K562 (cell line): ENCODE results near the gene PSMC6. TPM values are rescaled to one million over a fixed set of nuclear protein-coding genes. Genes with fewer than 3 reads are reported as not detected.

ENCODE experiments used
- ATAC-seq: fragments of 200-7000 bp; cut with Tn5 transposase; 3 replicates; pipeline ENCODE4 v1.9.1; 2020; ENCODE audit warnings: moderate library complexity
- BruUV-seq: library from RNA; stranded (reverse); fragments of 400-500 nt; replicated peaks from 2 replicates; lab custom pipeline; 2021; lab: Mats Ljungman, UMichigan
- CTCF ChIA-PET: fragments of 300-600 bp; formaldehyde crosslinking; extraction: SDS; loops from one replicate; lab custom pipeline; 2021; ENCODE audit warnings: low intra/inter-chr PET ratio; lab: Yijun Ruan, JAX
- POLR2A ChIA-PET: fragments of 300-600, 350-650 bp; sonication (Branson Sonifier 250); formaldehyde crosslinking; extraction: SDS; loops from one replicate; lab custom pipeline; 2021; ENCODE audit warnings: antibody characterized with exemption, inconsistent platforms; lab: Yijun Ruan, JAX
- DNase-seq, 4 experiments: peaks; one replicate each; pipeline versions ENCODE4 v3.0.0 to v3.0.0-alpha.2; 2011 to 2018; ENCODE audit warnings: low spot score in 3 of 4, mixed read lengths in 3 of 4; ENCODE audit errors: extremely low read depth in 1 of 4
- FAIRE-seq: peaks from 2 replicates; lab custom pipeline; 2011; peaks lifted over from hg19 to GRCh38; lab: Jason Lieb, UNC
- H2AFZ ChIP-seq: 2 replicates; pipeline ENCODE4 v1.6.0; 2011; ENCODE audit warnings: low read depth, low read length, control low read depth, inconsistent platforms
- H3K27ac ChIP-seq: fragments of 200-600 bp; 3 replicates; pipeline ENCODE4 v1.8.0; 2011; ENCODE audit warnings: low read depth, mild to moderate bottlenecking, control low read depth, inconsistent platforms, low read length, moderate library complexity, mixed read lengths; ENCODE audit errors: extremely low read depth
- H3K27me3 ChIP-seq, 2 experiments: fragments of 300-600 bp in 1 of 2; 2 replicates in 1 of 2; 3 replicates in 1 of 2; pipeline versions ENCODE4 v1.6.0 to v1.8.0; 2011; ENCODE audit warnings: inconsistent platforms in 2 of 2, low read length in 2 of 2, mild to moderate bottlenecking in 1 of 2, mixed read lengths in 1 of 2, moderate library complexity in 1 of 2; ENCODE audit not compliant: control insufficient read depth in 2 of 2, insufficient read depth in 2 of 2
- H3K36me3 ChIP-seq: fragments of 300-600 bp; 3 replicates; pipeline ENCODE4 v1.8.0; 2011; ENCODE audit warnings: mild to moderate bottlenecking, low read length, inconsistent platforms; ENCODE audit not compliant: control insufficient read depth, insufficient read depth
- H3K4me1 ChIP-seq, 2 experiments: fragments of 200-600 bp in 1 of 2; replicated peaks in 1 of 2; 2 replicates in 1 of 2; 3 replicates in 1 of 2; pipeline versions ENCODE4 v1.5.1 to v1.8.0; 2011; ENCODE audit warnings: inconsistent platforms in 2 of 2, low read length in 2 of 2, mild to moderate bottlenecking in 1 of 2, mixed read lengths in 1 of 2, moderate library complexity in 1 of 2; ENCODE audit not compliant: control insufficient read depth in 2 of 2, insufficient read depth in 2 of 2
- H3K4me2 ChIP-seq: 2 replicates; pipeline ENCODE4 v1.6.1; 2011; ENCODE audit warnings: low read length, control low read depth, inconsistent platforms, mixed read lengths; ENCODE audit not compliant: insufficient read depth
- H3K4me3 ChIP-seq: fragments of 200-600 bp; sonication (generic), shearing (Covaris generic); 2 replicates; pipeline ENCODE4 v1.5.1; 2016; ENCODE audit warnings: control low read depth, inconsistent platforms
- H3K79me2 ChIP-seq: fragments of 200-600 bp; 3 replicates; pipeline ENCODE4 v1.8.0; 2011; ENCODE audit warnings: low read length, inconsistent platforms; ENCODE audit not compliant: control insufficient read depth, insufficient read depth
- H3K9ac ChIP-seq, 2 experiments: 2 replicates each; pipeline versions ENCODE4 v1.6.0 to v1.6.1; 2011; ENCODE audit warnings: low read depth in 2 of 2, low read length in 2 of 2, control low read depth in 1 of 2, inconsistent platforms in 1 of 2, mild to moderate bottlenecking in 1 of 2, mixed read lengths in 1 of 2; ENCODE audit not compliant: insufficient read depth in 1 of 2
- H3K9me1 ChIP-seq: one replicate; pipeline ENCODE4 v1.6.0; 2011; ENCODE audit warnings: inconsistent platforms, mild to moderate bottlenecking, low read length, moderate library complexity; ENCODE audit not compliant: control insufficient read depth, insufficient read depth
- H3K9me3 ChIP-seq: replicated peaks from 2 replicates; pipeline ENCODE4 v1.5.1; 2011; ENCODE audit warnings: low read depth, low read length, inconsistent platforms; ENCODE audit not compliant: control insufficient read depth, insufficient read depth
- H4K20me1 ChIP-seq: replicated peaks from 2 replicates; pipeline ENCODE4 v1.6.1; 2011; ENCODE audit warnings: low read length, inconsistent platforms, mixed read lengths; ENCODE audit not compliant: control insufficient read depth, insufficient read depth
- CSDE1 ChIP-seq, 2 experiments: fragments of 450-650 bp; IDR thresholded peaks; 2 replicates each; pipeline ENCODE4 v1.6.1; 2016; ENCODE audit warnings: mild to moderate bottlenecking in 1 of 2
- GTF2E2 ChIP-seq: fragments of 200-800 bp; sonication (Bioruptor generic); IDR thresholded peaks from 2 replicates; pipeline ENCODE4 v1.6.1; 2016; ENCODE audit warnings: missing genetic modification characterization, missing compliant biosample characterization
- RHOXF2B ChIP-seq: fragments of 250-450 bp; sonication (Bioruptor Pico); conservative IDR thresholded peaks from 2 replicates; pipeline ENCODE4 v1.5.1; 2021
- SMAD4 ChIP-seq: fragments of 250-450 bp; sonication (Bioruptor Pico); conservative IDR thresholded peaks from 2 replicates; pipeline ENCODE4 v1.8.0; 2021; ENCODE audit warnings: inconsistent platforms, mild to moderate bottlenecking, moderate library complexity
- WGBS: fragments of 100-300 bp; shearing (Covaris generic); methylation state at CpG from one replicate; pipeline ENCODE4 v1.1.6; 2016; ENCODE audit warnings: low coverage, mixed read lengths; ENCODE audit not compliant: insufficient coverage; ENCODE audit errors: missing lambda C conversion rate; 5-methylcytosine and 5-hydroxymethylcytosine counted together
- in situ Hi-C: fragments of 300-500 bp; cut with MboI; formaldehyde crosslinking; loops from 4 replicates; pipeline ENCODE4 v1.15.0; 2018; ENCODE audit warnings: inconsistent platforms, mixed read lengths
- intact Hi-C: fragments of 100-400 bp; cut with micrococcal nuclease; formaldehyde crosslinking; loops from 2 replicates; pipeline ENCODE4 v1.14.2; 2022
- polyA plus RNA-seq, 8 experiments: library from polyadenylated mRNA; depleted of rRNA in 4 of 8; stranded (reverse) in 5 of 8; unstranded in 3 of 8; fragments of >200 nt; fragmentation: Nextera tagmentation in 2 of 8; fragmentation: Illumina TruSeq in 1 of 8; extraction: Ambion mirVana in 2 of 8; extraction: Trizol in 1 of 8; gene quantifications; 2 replicates each; pipeline versions ENCODE4 v1.2.1 to v1.2.3, GENCODE V29; 2011 to 2014; ENCODE audit warnings: inconsistent platforms in 1 of 8, missing spikeins in 1 of 8
- total RNA-seq, 7 experiments: library from RNA; depleted of rRNA in 6 of 7; stranded (reverse); fragments of >200 nt in 6 of 7; fragmentation: Illumina TruSeq in 2 of 7; extraction: Trizol in 2 of 7; gene quantifications; 2 replicates each; pipeline versions ENCODE4 v1.2.1 to v1.2.3, GENCODE V29; 2011 to 2021; ENCODE audit warnings: low replicate concordance in 1 of 7
- TF ChIP-seq, protein P1 (sequence below): fragments of 250-450 bp; sonication (Bioruptor Pico); IDR thresholded peaks from 2 replicates; pipeline ENCODE4 v1.5.0; 2021; ENCODE audit warnings: mild to moderate bottlenecking, borderline replicate concordance
- TF ChIP-seq, protein P2 (sequence below): fragments of 450-650 bp; formaldehyde crosslinking; IDR thresholded peaks from 2 replicates; pipeline ENCODE4 v1.4.0; 2020; ENCODE audit warnings: mild to moderate bottlenecking, moderate library complexity
- TF ChIP-seq, protein P3 (sequence below), 2 experiments: fragments of 450-650 bp in 1 of 2; IDR thresholded peaks; 2 replicates each; pipeline ENCODE4 v1.6.1; 2011 to 2017; ENCODE audit warnings: low read depth in 2 of 2, antibody characterized with exemption in 1 of 2, borderline replicate concordance in 1 of 2, low read length in 1 of 2, mild to moderate bottlenecking in 1 of 2, mixed read lengths in 1 of 2; ENCODE audit not compliant: control insufficient read depth in 1 of 2
- TF ChIP-seq, protein P4 (sequence below): fragments of 250-450 bp; sonication (Bioruptor Pico); IDR thresholded peaks from 2 replicates; pipeline ENCODE4 v1.8.0; 2021; ENCODE audit warnings: borderline replicate concordance, mild to moderate bottlenecking, moderate library complexity; ENCODE audit not compliant: poor library complexity, severe bottlenecking

Gene PSMC6
- total and polyA plus RNA-seq, 9 of the 15 experiments (the other 6 are each of a cell fraction or from before 2014, with no cell fraction given): 91.4 to 224 (median 182) TPM

DNA sequence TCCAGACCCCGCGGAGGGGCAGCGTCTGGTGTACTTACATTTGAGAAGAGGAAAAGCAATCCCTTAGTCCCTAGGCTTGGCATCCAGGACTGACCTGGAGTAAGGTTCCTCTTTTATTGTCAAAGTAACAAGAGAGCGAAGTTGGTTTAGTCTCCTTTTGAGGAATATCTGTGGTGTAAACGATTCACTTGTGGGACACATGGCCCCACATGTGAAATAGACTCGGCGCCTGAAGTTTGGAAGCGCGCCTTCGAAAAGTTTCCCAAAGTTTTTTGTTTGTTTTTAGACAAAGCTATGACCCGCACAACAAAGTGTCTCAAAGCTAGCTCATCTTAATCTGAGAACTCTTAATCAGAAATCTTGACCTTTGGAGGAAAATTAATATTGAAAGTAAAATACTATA is 23.7 kb downstream of the PSMC6 start:
- BruUV-seq: no TSS peak
- ChIA-PET POLR2A (no interaction called here), CTCF (no interaction called here)
- 4% methylated on average over 8 of the region's 11 CpGs for WGBS
- no peaks in the 10 kb centered on the region for H3K27me3 ChIP-seq
- peaks cover 49% of the 10 kb centered on the region for H3K79me2 ChIP-seq
- H3K4me3 ChIP-seq: peak overlapping the region; percentile 99
- ATAC-seq: no peak
- H3K4me1 ChIP-seq: peaks cover 0 to 14% of the 10 kb centered on the region in 2 experiments; a peak in 4 of 5 replicates
- FAIRE-seq: no peak
- no peaks in the 10 kb centered on the region for H3K9me3 ChIP-seq
- no peaks in the 10 kb centered on the region for H3K9me1 ChIP-seq
- H3K27ac ChIP-seq: peak overlapping the region; percentile 89
- peak overlapping the region; percentile 86 to 99 for H3K9ac ChIP-seq
- H4K20me1 ChIP-seq: no peaks in the 10 kb centered on the region
- intact Hi-C loops (loop anchor here (5.0 kb wide), 1 partner anchor 52 kb away; no protein-coding TSS in a partner anchor), in situ Hi-C loops (no loop called here)
- H3K36me3 ChIP-seq: peaks cover 39% of the 10 kb centered on the region; the same call in 1 of the 3 replicates
- H2AFZ ChIP-seq: peak overlapping the region; percentile 90
- H3K4me2 ChIP-seq: peak overlapping the region; percentile 88
- DNase-seq: peak in 1 of 4 experiments; percentile 49
- TF ChIP-seq, protein P1, sequence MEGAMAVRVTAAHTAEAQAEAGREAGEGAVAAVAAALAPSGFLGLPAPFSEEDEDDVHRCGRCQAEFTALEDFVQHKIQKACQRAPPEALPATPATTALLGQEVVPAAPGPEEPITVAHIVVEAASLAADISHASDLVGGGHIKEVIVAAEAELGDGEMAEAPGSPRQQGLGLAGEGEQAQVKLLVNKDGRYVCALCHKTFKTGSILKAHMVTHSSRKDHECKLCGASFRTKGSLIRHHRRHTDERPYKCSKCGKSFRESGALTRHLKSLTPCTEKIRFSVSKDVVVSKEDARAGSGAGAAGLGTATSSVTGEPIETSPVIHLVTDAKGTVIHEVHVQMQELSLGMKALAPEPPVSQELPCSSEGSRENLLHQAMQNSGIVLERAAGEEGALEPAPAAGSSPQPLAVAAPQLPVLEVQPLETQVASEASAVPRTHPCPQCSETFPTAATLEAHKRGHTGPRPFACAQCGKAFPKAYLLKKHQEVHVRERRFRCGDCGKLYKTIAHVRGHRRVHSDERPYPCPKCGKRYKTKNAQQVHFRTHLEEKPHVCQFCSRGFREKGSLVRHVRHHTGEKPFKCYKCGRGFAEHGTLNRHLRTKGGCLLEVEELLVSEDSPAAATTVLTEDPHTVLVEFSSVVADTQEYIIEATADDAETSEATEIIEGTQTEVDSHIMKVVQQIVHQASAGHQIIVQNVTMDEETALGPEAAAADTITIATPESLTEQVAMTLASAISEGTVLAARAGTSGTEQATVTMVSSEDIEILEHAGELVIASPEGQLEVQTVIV (CRISPR knock-in tag): no peak
- TF ChIP-seq, protein P2, sequence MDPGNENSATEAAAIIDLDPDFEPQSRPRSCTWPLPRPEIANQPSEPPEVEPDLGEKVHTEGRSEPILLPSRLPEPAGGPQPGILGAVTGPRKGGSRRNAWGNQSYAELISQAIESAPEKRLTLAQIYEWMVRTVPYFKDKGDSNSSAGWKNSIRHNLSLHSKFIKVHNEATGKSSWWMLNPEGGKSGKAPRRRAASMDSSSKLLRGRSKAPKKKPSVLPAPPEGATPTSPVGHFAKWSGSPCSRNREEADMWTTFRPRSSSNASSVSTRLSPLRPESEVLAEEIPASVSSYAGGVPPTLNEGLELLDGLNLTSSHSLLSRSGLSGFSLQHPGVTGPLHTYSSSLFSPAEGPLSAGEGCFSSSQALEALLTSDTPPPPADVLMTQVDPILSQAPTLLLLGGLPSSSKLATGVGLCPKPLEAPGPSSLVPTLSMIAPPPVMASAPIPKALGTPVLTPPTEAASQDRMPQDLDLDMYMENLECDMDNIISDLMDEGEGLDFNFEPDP: no peak
- TF ChIP-seq, protein P3, sequence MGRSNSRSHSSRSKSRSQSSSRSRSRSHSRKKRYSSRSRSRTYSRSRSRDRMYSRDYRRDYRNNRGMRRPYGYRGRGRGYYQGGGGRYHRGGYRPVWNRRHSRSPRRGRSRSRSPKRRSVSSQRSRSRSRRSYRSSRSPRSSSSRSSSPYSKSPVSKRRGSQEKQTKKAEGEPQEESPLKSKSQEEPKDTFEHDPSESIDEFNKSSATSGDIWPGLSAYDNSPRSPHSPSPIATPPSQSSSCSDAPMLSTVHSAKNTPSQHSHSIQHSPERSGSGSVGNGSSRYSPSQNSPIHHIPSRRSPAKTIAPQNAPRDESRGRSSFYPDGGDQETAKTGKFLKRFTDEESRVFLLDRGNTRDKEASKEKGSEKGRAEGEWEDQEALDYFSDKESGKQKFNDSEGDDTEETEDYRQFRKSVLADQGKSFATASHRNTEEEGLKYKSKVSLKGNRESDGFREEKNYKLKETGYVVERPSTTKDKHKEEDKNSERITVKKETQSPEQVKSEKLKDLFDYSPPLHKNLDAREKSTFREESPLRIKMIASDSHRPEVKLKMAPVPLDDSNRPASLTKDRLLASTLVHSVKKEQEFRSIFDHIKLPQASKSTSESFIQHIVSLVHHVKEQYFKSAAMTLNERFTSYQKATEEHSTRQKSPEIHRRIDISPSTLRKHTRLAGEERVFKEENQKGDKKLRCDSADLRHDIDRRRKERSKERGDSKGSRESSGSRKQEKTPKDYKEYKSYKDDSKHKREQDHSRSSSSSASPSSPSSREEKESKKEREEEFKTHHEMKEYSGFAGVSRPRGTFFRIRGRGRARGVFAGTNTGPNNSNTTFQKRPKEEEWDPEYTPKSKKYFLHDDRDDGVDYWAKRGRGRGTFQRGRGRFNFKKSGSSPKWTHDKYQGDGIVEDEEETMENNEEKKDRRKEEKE (IDR thresholded peaks at IDR 0.05; ENCODE audit: borderline replicate concordance in 1 of 2, control insufficient read depth in 1 of 2, low read depth in 2 of 2, low read length in 1 of 2): no peak
- no peak for TF ChIP-seq RHOXF2B (CRISPR knock-in tag)
- TF ChIP-seq GTF2E2 (tag): peak; percentile 59
- TF ChIP-seq SMAD4 (CRISPR knock-in tag): no peak
- TF ChIP-seq, protein P4, sequence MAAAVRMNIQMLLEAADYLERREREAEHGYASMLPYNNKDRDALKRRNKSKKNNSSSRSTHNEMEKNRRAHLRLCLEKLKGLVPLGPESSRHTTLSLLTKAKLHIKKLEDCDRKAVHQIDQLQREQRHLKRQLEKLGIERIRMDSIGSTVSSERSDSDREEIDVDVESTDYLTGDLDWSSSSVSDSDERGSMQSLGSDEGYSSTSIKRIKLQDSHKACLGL (CRISPR knock-in tag): no peak
- no peak for TF ChIP-seq CSDE1 (IDR thresholded peaks at IDR 0.05)
